Cardiac fibroblast (primary cell): ENCODE measurements around the gene HOXD4.

Experiments
- DNase-seq, 2 donors: peaks; one replicate each; pipeline versions ENCODE4 v3.0.0 to v3.0.0-alpha.2; 2010; ENCODE audit warnings: low read depth in 2 of 2
- H3K4me3 ChIP-seq, 2 donors: replicated peaks in 1 of 2; 1 replicate in 1 of 2; 2 replicates in 1 of 2; pipeline ENCODE4 v1.5.1; 2011; ENCODE audit warnings: low read depth in 2 of 2, low read length in 2 of 2, mild to moderate bottlenecking in 2 of 2, moderate library complexity in 1 of 2
- CTCF ChIP-seq: IDR thresholded peaks from one replicate; pipeline ENCODE4 v1.5.1; 2011; ENCODE audit warnings: low read depth, mild to moderate bottlenecking, low read length, inconsistent platforms

HOXD4 gene

GRCh38 chr2:176149481-176149938 lies 1.8 kb upstream of the HOXD4 start:
- no peak overlapping the region for H3K4me3 ChIP-seq
- TF ChIP-seq CTCF: no peak

GRCh38 chr2:176149939-176150583 lies 1.3 kb upstream of the HOXD4 start:
- no peak for DNase-seq
- no peak overlapping the region for H3K4me3 ChIP-seq

More at GRCh38 chr2:176149481-176149938, 1.8 kb upstream of the HOXD4 start:
- DNase-seq: no peak

GRCh38 chr2:176150584-176151441 lies 537 bp upstream of the HOXD4 start:
- no peak for TF ChIP-seq CTCF
- H3K4me3 ChIP-seq: no peak overlapping the region
- no peak for DNase-seq

More at GRCh38 chr2:176149939-176150583, 1.3 kb upstream of the HOXD4 start:
- no peak for TF ChIP-seq CTCF

- TF ChIP-seq CTCF: no peak
- DNase-seq: no peak
- H3K4me3 ChIP-seq: no peak overlapping the region
These were observed 1.2 kb downstream of the HOXD4 start for GRCh38 chr2:176152350-176153181.

- no peak overlapping the region for H3K4me3 ChIP-seq
- no peak for DNase-seq
- no peak for TF ChIP-seq CTCF
These were observed 3.4 kb downstream of the HOXD4 start for GRCh38 chr2:176154576-176155252.
